Measurements from ENCODE around the gene SYCN.

The SYCN gene

DNA sequence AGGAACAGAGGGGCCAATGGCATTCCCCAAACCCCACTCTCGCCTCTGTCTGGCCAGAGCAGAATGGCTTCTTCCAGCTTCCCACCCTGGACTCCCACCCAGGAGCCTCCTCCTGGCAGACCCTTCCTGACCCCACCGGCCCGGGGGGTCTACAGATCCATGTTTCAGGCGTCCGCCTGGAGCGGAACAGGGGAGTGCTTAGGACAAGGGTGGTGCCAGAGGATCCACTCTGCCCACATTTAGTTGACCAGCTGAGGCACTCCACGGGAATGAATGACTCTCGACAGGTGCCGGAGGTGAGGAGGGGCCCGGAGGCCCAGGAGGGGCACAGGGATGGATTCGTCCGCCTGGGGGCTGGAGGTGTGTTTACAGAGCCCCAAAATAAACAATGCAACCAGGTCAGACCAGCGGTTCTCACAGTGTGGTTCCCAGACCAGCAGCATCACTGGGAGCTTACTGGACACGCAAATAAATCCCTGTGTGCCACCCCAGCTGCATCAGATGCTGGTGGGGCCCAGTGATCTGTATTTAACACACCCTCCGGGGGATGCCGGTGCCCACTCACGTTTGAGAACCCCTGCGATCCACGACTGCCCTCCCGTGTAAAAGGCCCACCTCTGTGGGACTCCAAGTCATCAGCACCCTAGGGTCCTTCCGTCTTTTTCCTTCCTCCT is 22.4 kb downstream of the SYCN start:
- H3K4me1 ChIP-seq (ENCODE audit: control insufficient read depth, insufficient read depth, low read length, poor library complexity, severe bottlenecking): no peaks in the 10 kb centered on the region
- no peak overlapping the region for H3K4me3 ChIP-seq (ENCODE audit: insufficient read depth, low read depth, low read length, poor library complexity, severe bottlenecking)
- H3K36me3 ChIP-seq (ENCODE audit: control insufficient read depth, insufficient read depth, low read length): peaks cover 17% of the 10 kb centered on the region
- H3K27me3 ChIP-seq (replicated peaks; ENCODE audit: control insufficient read depth, insufficient read depth, low read length, poor library complexity, severe bottlenecking): no peaks in the 10 kb centered on the region
- no peaks in the 10 kb centered on the region for H3K9me3 ChIP-seq (ENCODE audit: control insufficient read depth, low read length)
- no peak for DNase-seq
- no peak overlapping the region for H3K27ac ChIP-seq (ENCODE audit: insufficient read depth, low read length, poor library complexity, severe bottlenecking)

- Histone ChIP-seq H3K27ac (ENCODE audit: insufficient read depth, low read length, poor library complexity, severe bottlenecking) (no peak overlapping the region), H3K36me3 (ENCODE audit: control insufficient read depth, insufficient read depth, low read length) (peaks cover 22% of the 10 kb centered on the region), H3K4me3 (ENCODE audit: insufficient read depth, low read depth, low read length, poor library complexity, severe bottlenecking) (no peak overlapping the region)
These were observed 23.3 kb downstream of the SYCN start for GRCh38 chr19:39180749-39181148.

GRCh38 chr19:39179754-39180153 is 24.3 kb downstream of the SYCN start:
- no peaks in the 10 kb centered on the region for H3K4me1 ChIP-seq (ENCODE audit: control insufficient read depth, insufficient read depth, low read length, poor library complexity, severe bottlenecking)
- H3K27ac ChIP-seq (ENCODE audit: insufficient read depth, low read length, poor library complexity, severe bottlenecking): no peak overlapping the region
- H3K4me3 ChIP-seq (ENCODE audit: insufficient read depth, low read depth, low read length, poor library complexity, severe bottlenecking): no peak overlapping the region
- no peaks in the 10 kb centered on the region for H3K27me3 ChIP-seq (replicated peaks; ENCODE audit: control insufficient read depth, insufficient read depth, low read length, poor library complexity, severe bottlenecking)
- no peaks in the 10 kb centered on the region for H3K9me3 ChIP-seq (ENCODE audit: control insufficient read depth, low read length)
- H3K36me3 ChIP-seq (ENCODE audit: control insufficient read depth, insufficient read depth, low read length): peaks cover 32% of the 10 kb centered on the region
- DNase-seq: no peak

More at GRCh38 chr19:39180749-39181148, 23.3 kb downstream of the SYCN start:
- no peaks in the 10 kb centered on the region for H3K27me3 ChIP-seq (replicated peaks; ENCODE audit: control insufficient read depth, insufficient read depth, low read length, poor library complexity, severe bottlenecking)
- no peaks in the 10 kb centered on the region for H3K4me1 ChIP-seq (ENCODE audit: control insufficient read depth, insufficient read depth, low read length, poor library complexity, severe bottlenecking)
- H3K9me3 ChIP-seq (ENCODE audit: control insufficient read depth, low read length): no peaks in the 10 kb centered on the region
- DNase-seq: no peak

DNA sequence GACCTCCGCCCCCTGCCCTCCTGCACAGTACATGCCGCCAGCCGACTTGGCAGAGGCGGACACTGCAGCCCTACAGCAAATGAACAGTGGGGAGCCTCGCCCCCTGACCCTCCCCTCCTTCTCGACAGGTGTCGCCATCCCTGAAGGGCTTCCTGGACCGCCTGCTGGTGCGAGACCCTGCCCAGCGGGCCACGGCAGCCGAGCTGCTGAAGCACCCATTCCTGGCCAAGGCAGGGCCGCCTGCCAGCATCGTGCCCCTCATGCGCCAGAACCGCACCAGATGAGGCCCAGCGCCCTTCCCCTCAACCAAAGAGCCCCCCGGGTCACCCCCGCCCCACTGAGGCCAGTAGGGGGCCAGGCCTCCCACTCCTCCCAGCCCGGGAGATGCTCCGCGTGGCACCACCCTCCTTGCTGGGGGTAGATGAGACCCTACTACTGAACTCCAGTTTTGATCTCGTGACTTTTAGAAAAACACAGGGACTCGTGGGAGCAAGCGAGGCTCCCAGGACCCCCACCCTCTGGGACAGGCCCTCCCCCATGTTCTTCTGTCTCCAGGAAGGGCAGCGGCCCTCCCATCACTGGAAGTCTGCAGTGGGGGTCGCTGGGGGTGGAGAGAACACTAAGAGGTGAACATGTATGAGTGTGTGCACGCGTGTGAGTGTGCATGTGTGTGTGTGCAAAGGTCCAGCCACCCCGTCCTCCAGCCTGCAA is 25.6 kb downstream of the SYCN start:
- no peaks in the 10 kb centered on the region for H3K27me3 ChIP-seq (replicated peaks; ENCODE audit: control insufficient read depth, insufficient read depth, low read length, poor library complexity, severe bottlenecking)
- H3K4me3 ChIP-seq (ENCODE audit: insufficient read depth, low read depth, low read length, poor library complexity, severe bottlenecking): no peak overlapping the region
- peaks cover 38% of the 10 kb centered on the region for H3K36me3 ChIP-seq (ENCODE audit: control insufficient read depth, insufficient read depth, low read length)
- H3K4me1 ChIP-seq (ENCODE audit: control insufficient read depth, insufficient read depth, low read length, poor library complexity, severe bottlenecking): no peaks in the 10 kb centered on the region
- no peak overlapping the region for H3K27ac ChIP-seq (ENCODE audit: insufficient read depth, low read length, poor library complexity, severe bottlenecking)
- DNase-seq: no peak
- no peaks in the 10 kb centered on the region for H3K9me3 ChIP-seq (ENCODE audit: control insufficient read depth, low read length)

DNA sequence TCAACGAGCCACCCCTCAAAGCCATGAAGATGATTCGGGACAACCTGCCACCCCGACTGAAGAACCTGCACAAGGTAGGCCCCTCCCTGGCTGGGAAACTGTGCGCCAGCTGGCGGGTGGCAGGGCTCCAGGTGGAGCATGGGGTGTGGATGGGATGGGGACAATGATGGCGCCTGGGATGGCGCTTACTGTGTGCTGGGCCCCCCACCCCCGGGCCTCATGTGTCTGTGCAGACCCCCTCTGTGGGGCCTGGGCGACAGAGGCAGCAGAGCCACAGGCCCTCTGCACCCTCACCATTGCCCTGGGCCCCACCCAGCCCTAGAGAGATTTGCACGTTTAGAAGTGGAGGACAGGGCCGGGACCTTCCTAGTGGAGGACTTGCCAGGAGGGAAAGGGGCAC is 26.3 kb downstream of the SYCN start:
- H3K36me3 ChIP-seq (ENCODE audit: control insufficient read depth, insufficient read depth, low read length): peaks cover 41% of the 10 kb centered on the region
- H3K27me3 ChIP-seq (replicated peaks; ENCODE audit: control insufficient read depth, insufficient read depth, low read length, poor library complexity, severe bottlenecking): no peaks in the 10 kb centered on the region
- H3K4me3 ChIP-seq (ENCODE audit: insufficient read depth, low read depth, low read length, poor library complexity, severe bottlenecking): no peak overlapping the region
- no peak overlapping the region for H3K27ac ChIP-seq (ENCODE audit: insufficient read depth, low read length, poor library complexity, severe bottlenecking)
- no peaks in the 10 kb centered on the region for H3K9me3 ChIP-seq (ENCODE audit: control insufficient read depth, low read length)
- DNase-seq: no peak
- no peaks in the 10 kb centered on the region for H3K4me1 ChIP-seq (ENCODE audit: control insufficient read depth, insufficient read depth, low read length, poor library complexity, severe bottlenecking)

DNA sequence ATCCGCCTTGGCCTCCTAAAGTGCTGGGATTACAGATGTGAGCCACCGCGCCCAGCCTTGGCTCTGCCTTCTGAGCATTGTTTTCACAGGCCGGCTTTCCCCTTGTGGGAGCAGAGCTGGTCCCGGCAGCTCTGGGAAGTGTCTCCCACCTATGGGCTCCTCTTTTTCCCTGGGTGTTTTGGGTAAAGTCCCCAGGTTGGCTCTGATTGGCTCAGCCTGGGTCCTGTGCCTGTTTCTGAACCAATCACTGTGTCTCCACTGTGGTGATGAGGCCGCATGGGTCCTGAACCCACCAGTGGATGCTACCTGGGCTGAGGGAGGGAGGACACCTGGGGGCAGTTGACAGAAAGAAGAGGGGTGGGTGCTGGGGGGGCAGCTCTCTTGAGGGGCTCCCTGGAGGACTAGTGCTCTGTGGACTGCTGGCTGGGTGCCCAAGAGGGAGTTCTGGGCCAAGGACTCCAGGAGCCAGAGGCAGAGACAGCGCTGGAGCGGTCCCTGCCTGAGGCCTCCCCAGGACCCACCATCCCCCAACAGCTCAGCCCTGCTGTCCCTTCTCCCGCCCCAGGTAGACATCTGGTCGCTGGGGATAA is 26.9 kb downstream of the SYCN start:
- H3K4me3 ChIP-seq (ENCODE audit: insufficient read depth, low read depth, low read length, poor library complexity, severe bottlenecking): no peak overlapping the region
- no peaks in the 10 kb centered on the region for H3K9me3 ChIP-seq (ENCODE audit: control insufficient read depth, low read length)
- H3K36me3 ChIP-seq (ENCODE audit: control insufficient read depth, insufficient read depth, low read length): peaks cover 41% of the 10 kb centered on the region
- H3K4me1 ChIP-seq (ENCODE audit: control insufficient read depth, insufficient read depth, low read length, poor library complexity, severe bottlenecking): no peaks in the 10 kb centered on the region
- no peak overlapping the region for H3K27ac ChIP-seq (ENCODE audit: insufficient read depth, low read length, poor library complexity, severe bottlenecking)
- H3K27me3 ChIP-seq (replicated peaks; ENCODE audit: control insufficient read depth, insufficient read depth, low read length, poor library complexity, severe bottlenecking): no peaks in the 10 kb centered on the region
- no peak for DNase-seq

DNA sequence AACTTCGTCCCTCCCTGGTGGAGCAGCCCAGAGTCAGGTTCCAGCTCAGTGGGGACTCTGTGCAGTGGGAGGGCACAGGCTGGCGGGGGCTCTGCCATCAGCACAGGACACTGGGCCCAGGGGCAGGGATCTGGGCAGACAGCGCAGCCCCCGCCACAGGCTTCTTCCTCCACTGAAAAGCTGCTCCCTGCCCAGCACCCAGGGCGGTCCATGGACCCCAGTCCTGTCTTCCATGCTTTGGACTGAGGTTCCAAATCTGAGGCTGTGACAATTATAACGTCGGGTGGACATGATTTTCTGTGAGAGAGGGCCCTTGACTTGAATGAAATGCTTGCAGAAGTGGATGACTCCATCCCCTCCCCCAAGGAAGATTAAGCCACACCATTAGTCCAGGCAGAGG is 28.5 kb downstream of the SYCN start:
- peaks cover 46% of the 10 kb centered on the region for H3K36me3 ChIP-seq (ENCODE audit: control insufficient read depth, insufficient read depth, low read length)
- H3K4me1 ChIP-seq (ENCODE audit: control insufficient read depth, insufficient read depth, low read length, poor library complexity, severe bottlenecking): no peaks in the 10 kb centered on the region
- H3K27ac ChIP-seq (ENCODE audit: insufficient read depth, low read length, poor library complexity, severe bottlenecking): no peak overlapping the region
- no peak for DNase-seq
- H3K9me3 ChIP-seq (ENCODE audit: control insufficient read depth, low read length): no peaks in the 10 kb centered on the region
- no peaks in the 10 kb centered on the region for H3K27me3 ChIP-seq (replicated peaks; ENCODE audit: control insufficient read depth, insufficient read depth, low read length, poor library complexity, severe bottlenecking)
- no peak overlapping the region for H3K4me3 ChIP-seq (ENCODE audit: insufficient read depth, low read depth, low read length, poor library complexity, severe bottlenecking)

DNA sequence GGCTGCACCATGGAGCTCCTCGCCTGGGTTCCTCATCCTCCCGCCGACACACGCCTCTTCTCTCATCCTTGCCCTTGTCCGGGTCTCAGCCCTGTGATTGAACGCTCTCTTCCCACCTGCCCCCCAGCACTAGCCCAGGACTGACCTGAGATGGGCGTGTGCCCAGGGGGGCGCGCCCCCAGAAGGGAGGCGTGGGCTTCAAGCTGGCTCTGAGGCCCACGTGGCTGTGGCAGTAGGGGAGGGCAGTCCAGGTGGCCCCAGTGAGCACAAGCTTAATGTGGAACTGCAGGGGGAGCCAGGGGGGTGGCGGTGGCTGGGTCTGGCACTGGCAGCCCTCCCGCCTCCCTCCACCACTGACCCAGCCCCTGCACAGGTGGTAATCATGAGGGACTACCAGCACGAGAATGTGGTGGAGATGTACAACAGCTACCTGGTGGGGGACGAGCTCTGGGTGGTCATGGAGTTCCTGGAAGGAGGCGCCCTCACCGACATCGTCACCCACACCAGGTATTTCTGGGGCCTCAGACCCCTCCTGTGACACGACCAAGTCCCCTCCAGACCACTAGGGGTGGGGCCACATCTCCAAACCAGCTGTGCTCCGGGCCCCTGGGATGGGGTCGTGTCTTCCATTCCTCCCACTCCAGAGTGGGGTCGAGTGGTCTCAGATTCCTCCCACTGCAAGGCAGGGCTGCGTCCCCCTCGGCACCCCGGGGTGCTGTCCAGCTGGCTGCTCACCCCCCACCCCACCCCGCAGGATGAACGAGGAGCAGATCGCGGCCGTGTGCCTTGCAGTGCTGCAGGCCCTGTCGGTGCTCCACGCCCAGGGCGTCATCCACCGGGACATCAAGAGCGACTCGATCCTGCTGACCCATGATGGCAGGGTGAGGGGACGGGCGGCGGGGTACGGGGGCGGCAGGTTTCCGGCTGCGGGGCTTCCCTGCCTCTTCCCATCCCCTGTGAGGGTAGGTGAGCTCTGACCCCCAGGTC is 29.2 kb downstream of the SYCN start:
- DNase-seq: no peak
- no peaks in the 10 kb centered on the region for H3K4me1 ChIP-seq (ENCODE audit: control insufficient read depth, insufficient read depth, low read length, poor library complexity, severe bottlenecking)
- no peak overlapping the region for H3K4me3 ChIP-seq (ENCODE audit: insufficient read depth, low read depth, low read length, poor library complexity, severe bottlenecking)
- H3K9me3 ChIP-seq (ENCODE audit: control insufficient read depth, low read length): no peaks in the 10 kb centered on the region
- no peaks in the 10 kb centered on the region for H3K27me3 ChIP-seq (replicated peaks; ENCODE audit: control insufficient read depth, insufficient read depth, low read length, poor library complexity, severe bottlenecking)
- H3K27ac ChIP-seq (ENCODE audit: insufficient read depth, low read length, poor library complexity, severe bottlenecking): no peak overlapping the region
- peaks cover 53% of the 10 kb centered on the region for H3K36me3 ChIP-seq (ENCODE audit: control insufficient read depth, insufficient read depth, low read length)

- Histone ChIP-seq H3K27me3 (replicated peaks; ENCODE audit: control insufficient read depth, insufficient read depth, low read length, poor library complexity, severe bottlenecking) (no peaks in the 10 kb centered on the region), H3K27ac (ENCODE audit: insufficient read depth, low read length, poor library complexity, severe bottlenecking) (no peak overlapping the region), H3K36me3 (ENCODE audit: control insufficient read depth, insufficient read depth, low read length) (peaks cover 54% of the 10 kb centered on the region), H3K9me3 (ENCODE audit: control insufficient read depth, low read length) (no peaks in the 10 kb centered on the region), H3K4me1 (ENCODE audit: control insufficient read depth, insufficient read depth, low read length, poor library complexity, severe bottlenecking) (no peaks in the 10 kb centered on the region), H3K4me3 (ENCODE audit: insufficient read depth, low read depth, low read length, poor library complexity, severe bottlenecking) (no peak overlapping the region)
- DNase-seq: no peak
These were observed 29.9 kb downstream of the SYCN start for GRCh38 chr19:39174142-39174541.

Data from effector memory CD4-positive, alpha-beta T cell (primary cell).